HepG2 (cell line): ENCODE results near the gene PLCB1. TPM values are rescaled to one million over a fixed set of nuclear protein-coding genes. Genes with fewer than 3 reads are reported as not detected.

ENCODE experiments used
- ATAC-seq: fragments of 200-7000 bp; cut with Tn5 transposase; 3 replicates; pipeline ENCODE4 v1.9.1; 2020; ENCODE audit warnings: mild to moderate bottlenecking, moderate library complexity
- BruUV-seq: library from RNA; stranded (reverse); fragments of 400-500 nt; replicated peaks from 2 replicates; lab custom pipeline; 2021; lab: Mats Ljungman, UMichigan
- CTCF ChIA-PET: fragments of 300-600 bp; formaldehyde crosslinking; extraction: SDS; loops from one replicate; lab custom pipeline; 2021; ENCODE audit warnings: low total read pairs, inconsistent platforms, low intra/inter-chr PET ratio; lab: Yijun Ruan, JAX
- POLR2A ChIA-PET: fragments of 350-600 bp; sonication (Branson Sonifier 250); formaldehyde crosslinking; loops from one replicate; lab custom pipeline; 2020; ENCODE audit warnings: antibody characterized with exemption, inconsistent platforms; lab: Yijun Ruan, JAX
- DNase-seq: peaks from one replicate; pipeline ENCODE4 v3.0.0-alpha.2; 2015; ENCODE audit warnings: low spot score
- FAIRE-seq: peaks from 3 replicates; lab custom pipeline; 2011; peaks lifted over from hg19 to GRCh38; lab: Jason Lieb, UNC
- H2AFZ ChIP-seq: one replicate; pipeline ENCODE4 v1.6.1; 2011; ENCODE audit warnings: low read length, inconsistent platforms
- H3K27ac ChIP-seq: fragments of 300-600 bp; 3 replicates; pipeline ENCODE4 v1.8.0; 2011; ENCODE audit warnings: mixed run types, mild to moderate bottlenecking, mixed read lengths, low read length, inconsistent platforms; ENCODE audit not compliant: insufficient read depth; ENCODE audit errors: extremely low read length
- H3K27me3 ChIP-seq, 2 experiments: fragments of 200-600 bp in 1 of 2; 2 replicates in 1 of 2; 3 replicates in 1 of 2; pipeline versions ENCODE4 v1.6.0 to v1.8.0; 2011; ENCODE audit warnings: low read length in 2 of 2, mild to moderate bottlenecking in 2 of 2, moderate library complexity in 2 of 2, inconsistent platforms in 1 of 2; ENCODE audit not compliant: insufficient read depth in 2 of 2, control insufficient read depth in 1 of 2
- H3K36me3 ChIP-seq, 2 experiments: fragments of 200-600 bp in 1 of 2; replicated peaks in 1 of 2; 2 replicates in 1 of 2; 3 replicates in 1 of 2; pipeline versions ENCODE4 v1.5.1 to v1.8.0; 2011; ENCODE audit warnings: low read length in 2 of 2, inconsistent platforms in 1 of 2; ENCODE audit not compliant: insufficient read depth in 2 of 2, control insufficient read depth in 1 of 2
- H3K4me1 ChIP-seq: 2 replicates; pipeline ENCODE4 v1.5.1; 2012; ENCODE audit warnings: low read length, inconsistent platforms; ENCODE audit not compliant: insufficient read depth
- H3K4me2 ChIP-seq: 2 replicates; pipeline ENCODE4 v1.6.0; 2011; ENCODE audit warnings: low read depth, low read length, inconsistent platforms
- H3K4me3 ChIP-seq, 3 experiments: fragments of 200-600 bp in 1 of 3; sonication (generic), shearing (Covaris generic) in 1 of 3; replicated peaks in 1 of 3; 2 replicates each; pipeline ENCODE4 v1.5.1; 2011 to 2016; ENCODE audit warnings: low read length in 3 of 3, inconsistent platforms in 2 of 3, low read depth in 2 of 3, mild to moderate bottlenecking in 2 of 3, control low read depth in 1 of 3, mixed read lengths in 1 of 3; ENCODE audit not compliant: insufficient read depth in 1 of 3
- H3K79me2 ChIP-seq: one replicate; pipeline ENCODE4 v1.6.1; 2011; ENCODE audit warnings: low read length, inconsistent platforms; ENCODE audit not compliant: insufficient read depth
- H3K9ac ChIP-seq: 2 replicates; pipeline ENCODE4 v1.6.0; 2011; ENCODE audit warnings: mild to moderate bottlenecking, low read depth, low read length, inconsistent platforms; ENCODE audit not compliant: insufficient read depth
- H3K9me3 ChIP-seq: 2 replicates; pipeline ENCODE4 v1.5.1; 2012; ENCODE audit warnings: mild to moderate bottlenecking, low read length
- H4K20me1 ChIP-seq: 2 replicates; pipeline ENCODE4 v1.6.0; 2011; ENCODE audit warnings: inconsistent platforms, mild to moderate bottlenecking, low read length, moderate library complexity; ENCODE audit not compliant: insufficient read depth
- HNF4A ChIP-seq: sonication (generic); formaldehyde crosslinking; IDR thresholded peaks from 2 replicates; pipeline ENCODE4 v1.4.0; 2020; ENCODE audit warnings: missing genetic modification reagents
- HNF4G ChIP-seq, 2 experiments: sonication (generic) in 1 of 2; formaldehyde crosslinking in 1 of 2; IDR thresholded peaks; 2 replicates each; pipeline versions ENCODE4 v1.4.0 to v1.6.1; 2011 to 2020; ENCODE audit warnings: borderline replicate concordance in 2 of 2, low read depth in 2 of 2, mild to moderate bottlenecking in 2 of 2, low read length in 1 of 2, missing genetic modification reagents in 1 of 2, moderate library complexity in 1 of 2
- NPAS2 ChIP-seq: sonication (generic); formaldehyde crosslinking; IDR thresholded peaks from 2 replicates; pipeline ENCODE4 v1.8.0; 2022; ENCODE audit warnings: mild to moderate bottlenecking, missing genetic modification reagents, borderline replicate concordance
- NR1H2 ChIP-seq: sonication (generic); formaldehyde crosslinking; IDR thresholded peaks from 2 replicates; pipeline ENCODE4 v1.8.1; 2022; ENCODE audit warnings: low read depth, missing genetic modification reagents, borderline replicate concordance
- PPARG ChIP-seq: conservative IDR thresholded peaks from 2 replicates; pipeline ENCODE4 v1.6.1; 2016; ENCODE audit warnings: missing biosample characterization, missing genetic modification reagents
- RFX5 ChIP-seq: IDR thresholded peaks from 2 replicates; pipeline ENCODE4 v1.6.1; 2011; ENCODE audit warnings: low read depth, low read length, improper control_type of control experiment
- ZBTB7A ChIP-seq: sonication (generic); formaldehyde crosslinking; IDR thresholded peaks from 2 replicates; pipeline ENCODE4 v1.8.0; 2022; ENCODE audit warnings: mild to moderate bottlenecking, missing genetic modification reagents
- ZNF12 ChIP-seq: sonication (generic); formaldehyde crosslinking; IDR thresholded peaks from 2 replicates; pipeline ENCODE4 v1.5.0; 2020; ENCODE audit warnings: missing genetic modification reagents
- ZNF263 ChIP-seq: sonication (generic); formaldehyde crosslinking; IDR thresholded peaks from 2 replicates; pipeline ENCODE4 v1.4.0; 2020; ENCODE audit warnings: missing genetic modification reagents
- ZNF292 ChIP-seq: sonication (generic); formaldehyde crosslinking; IDR thresholded peaks from 2 replicates; pipeline ENCODE4 v1.8.1; 2022; ENCODE audit warnings: mild to moderate bottlenecking, low read depth, missing genetic modification reagents, borderline replicate concordance
- ZNF552 ChIP-seq: sonication (generic); formaldehyde crosslinking; IDR thresholded peaks from 2 replicates; pipeline ENCODE4 v1.9.0; 2022; ENCODE audit warnings: missing genetic modification reagents, mild to moderate bottlenecking, borderline replicate concordance
- ZNF644 ChIP-seq: IDR thresholded peaks from 2 replicates; pipeline ENCODE4 v1.6.1; 2016; ENCODE audit warnings: low read depth
- WGBS: methylation state at CpG from one replicate; pipeline ENCODE4 v1.1.6; 2017; ENCODE audit warnings: low lambda C conversion rate; 5-methylcytosine and 5-hydroxymethylcytosine counted together
- in situ Hi-C: cut with HindIII; loops from 2 replicates; pipeline ENCODE4 v1.10.0; 2017; ENCODE audit warnings: low pct_unique_long_range_greater_than_20kb; ENCODE audit not compliant: extremely low pct_ligation_motif_present
- intact Hi-C: fragments of 100-400 bp; cut with micrococcal nuclease; formaldehyde crosslinking; loops from one replicate; pipeline ENCODE4 v1.10.0; 2022; ENCODE audit not compliant: unreplicated experiment
- polyA plus RNA-seq, 8 experiments: library from polyadenylated mRNA; depleted of rRNA in 3 of 8; stranded (reverse) in 7 of 8; unstranded in 1 of 8; fragments of >200 nt; fragmentation: Illumina TruSeq in 4 of 8; extraction: Trizol in 4 of 8; gene quantifications; 2 replicates each; pipeline versions ENCODE4 v1.2.1 to v1.2.3, GENCODE V29; 2011 to 2016; ENCODE audit warnings: low read depth in 4 of 8, missing spikeins in 1 of 8, mixed read lengths in 1 of 8; ENCODE audit not compliant: insufficient read depth in 1 of 8
- total RNA-seq, 5 experiments: library from RNA; depleted of rRNA; stranded (reverse); fragments of >200 nt; fragmentation: Illumina TruSeq; extraction: Trizol; gene quantifications; 2 replicates each; pipeline ENCODE4 v1.2.3, GENCODE V29; 2016; ENCODE audit warnings: low read depth in 1 of 5
- TF ChIP-seq, protein P1 (sequence below): sonication (generic); formaldehyde crosslinking; IDR thresholded peaks from 2 replicates; pipeline ENCODE4 v1.5.0; 2020; ENCODE audit warnings: mild to moderate bottlenecking, missing genetic modification reagents

PLCB1 gene
- total and polyA plus RNA-seq, 2 of the 13 experiments (the other 11 are each of a cell fraction or from before 2014, with no cell fraction given): 42.4 to 55.9 TPM

DNA sequence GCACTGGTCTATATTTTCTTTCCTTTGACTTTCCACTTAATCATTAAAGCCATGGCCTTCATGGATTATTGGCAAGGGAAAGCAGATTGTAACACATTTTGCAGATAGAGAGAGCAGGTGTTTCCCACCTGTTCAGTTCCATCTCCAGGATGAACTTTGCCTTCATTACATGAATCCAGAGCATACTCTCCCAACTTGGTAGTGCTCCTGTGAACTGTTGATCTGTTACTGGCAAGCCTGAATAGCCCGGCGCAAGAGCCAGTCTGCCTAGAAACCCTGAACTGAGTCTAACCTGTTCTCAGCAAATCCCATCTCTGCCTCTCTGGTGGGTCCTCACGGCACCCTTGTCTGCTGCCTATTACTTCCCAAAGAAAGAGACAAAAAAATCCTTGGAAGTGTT lies 210.3 kb downstream of the PLCB1 start:
- Histone ChIP-seq H3K4me1 (peaks cover 26% of the 10 kb centered on the region), H3K79me2 (no peaks in the 10 kb centered on the region), H3K9ac (no peak overlapping the region)
- 98% methylated on average over 3 of the region's 3 CpGs for WGBS
- BruUV-seq: no TSS peak
- peak; percentile 53 for ATAC-seq
- CTCF ChIA-PET: no interaction called here
- no peak for DNase-seq
- TF ChIP-seq ZBTB7A (CRISPR knock-in tag) (no peak), NPAS2 (CRISPR knock-in tag) (no peak), ZNF292 (no peak), NR1H2 (CRISPR knock-in tag) (no peak), PPARG (CRISPR knock-in tag) (peak; percentile 38; the same call in 1 of the 2 replicates), RFX5 (peak; percentile 77), ZNF644 (CRISPR knock-in tag) (0 out of 2 replicates have a peak, but pooled peaks have one; percentile 36), HNF4G (IDR thresholded peaks at IDR 0.05; ENCODE audit: borderline replicate concordance, low read depth, low read length) (peak; percentile 35; the same call in 1 of the 2 replicates), HNF4G (CRISPR knock-in tag; IDR thresholded peaks at IDR 0.05; ENCODE audit: borderline replicate concordance, low read depth) (no peak), HNF4A (CRISPR knock-in tag) (peak; percentile 70), ZNF552 (CRISPR knock-in tag) (no peak), ZNF12 (CRISPR knock-in tag) (no peak), ZNF263 (CRISPR knock-in tag) (peak; percentile 83)
- TF ChIP-seq, protein P1, sequence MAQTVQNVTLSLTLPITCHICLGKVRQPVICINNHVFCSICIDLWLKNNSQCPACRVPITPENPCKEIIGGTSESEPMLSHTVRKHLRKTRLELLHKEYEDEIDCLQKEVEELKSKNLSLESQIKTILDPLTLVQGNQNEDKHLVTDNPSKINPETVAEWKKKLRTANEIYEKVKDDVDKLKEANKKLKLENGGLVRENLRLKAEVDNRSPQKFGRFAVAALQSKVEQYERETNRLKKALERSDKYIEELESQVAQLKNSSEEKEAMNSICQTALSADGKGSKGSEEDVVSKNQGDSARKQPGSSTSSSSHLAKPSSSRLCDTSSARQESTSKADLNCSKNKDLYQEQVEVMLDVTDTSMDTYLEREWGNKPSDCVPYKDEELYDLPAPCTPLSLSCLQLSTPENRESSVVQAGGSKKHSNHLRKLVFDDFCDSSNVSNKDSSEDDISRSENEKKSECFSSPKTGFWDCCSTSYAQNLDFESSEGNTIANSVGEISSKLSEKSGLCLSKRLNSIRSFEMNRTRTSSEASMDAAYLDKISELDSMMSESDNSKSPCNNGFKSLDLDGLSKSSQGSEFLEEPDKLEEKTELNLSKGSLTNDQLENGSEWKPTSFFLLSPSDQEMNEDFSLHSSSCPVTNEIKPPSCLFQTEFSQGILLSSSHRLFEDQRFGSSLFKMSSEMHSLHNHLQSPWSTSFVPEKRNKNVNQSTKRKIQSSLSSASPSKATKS (CRISPR knock-in tag): no peak
- TF ChIP-seq, all 625 proteins: peak for 6
- no peak overlapping the region for H3K27ac ChIP-seq
- FAIRE-seq: no peak
- no peaks in the 10 kb centered on the region for H3K9me3 ChIP-seq
- POLR2A ChIA-PET: no interaction called here
- in situ Hi-C loops: no loop called here
- peaks cover 4% of the 10 kb centered on the region; the same call in 1 of the 2 replicates for H4K20me1 ChIP-seq
- no peak overlapping the region for H2AFZ ChIP-seq
- intact Hi-C loops: no loop called here
- H3K4me3 ChIP-seq: no peak overlapping the region
- H3K36me3 ChIP-seq: peaks cover 0 to 4% of the 10 kb centered on the region in 2 experiments; a peak in 3 of 5 replicates
- H3K4me2 ChIP-seq: no peak overlapping the region
- H3K27me3 ChIP-seq: no peaks in the 10 kb centered on the region
